NCI-H69 (cell line): ENCODE data around the gene CAMKMT.

Experiments used
- DNase-seq: peaks from one replicate; lab custom pipeline; 2025; lab: John Stamatoyannopoulos, UW

Gene CAMKMT

DNA sequence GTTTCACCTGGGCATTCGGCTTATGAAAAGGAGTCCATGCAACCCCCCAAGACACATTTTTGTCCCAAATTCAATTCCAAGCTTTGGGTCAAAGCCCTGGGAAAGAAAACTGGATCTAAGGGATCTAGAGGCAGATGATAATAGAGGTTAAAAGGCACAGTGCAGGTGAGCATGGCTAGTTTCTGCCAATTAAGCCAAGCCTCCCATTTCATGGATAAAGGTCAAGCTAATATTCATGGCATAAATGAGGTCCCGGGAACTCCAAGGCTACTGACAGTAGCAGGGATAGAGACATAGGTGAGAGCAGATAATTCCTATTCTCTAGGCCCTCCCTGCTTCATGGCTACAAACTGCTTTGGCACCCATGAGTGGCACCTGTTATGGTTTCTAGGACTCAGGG lies 83.1 kb downstream of the CAMKMT start:
- no peak for DNase-seq

DNA sequence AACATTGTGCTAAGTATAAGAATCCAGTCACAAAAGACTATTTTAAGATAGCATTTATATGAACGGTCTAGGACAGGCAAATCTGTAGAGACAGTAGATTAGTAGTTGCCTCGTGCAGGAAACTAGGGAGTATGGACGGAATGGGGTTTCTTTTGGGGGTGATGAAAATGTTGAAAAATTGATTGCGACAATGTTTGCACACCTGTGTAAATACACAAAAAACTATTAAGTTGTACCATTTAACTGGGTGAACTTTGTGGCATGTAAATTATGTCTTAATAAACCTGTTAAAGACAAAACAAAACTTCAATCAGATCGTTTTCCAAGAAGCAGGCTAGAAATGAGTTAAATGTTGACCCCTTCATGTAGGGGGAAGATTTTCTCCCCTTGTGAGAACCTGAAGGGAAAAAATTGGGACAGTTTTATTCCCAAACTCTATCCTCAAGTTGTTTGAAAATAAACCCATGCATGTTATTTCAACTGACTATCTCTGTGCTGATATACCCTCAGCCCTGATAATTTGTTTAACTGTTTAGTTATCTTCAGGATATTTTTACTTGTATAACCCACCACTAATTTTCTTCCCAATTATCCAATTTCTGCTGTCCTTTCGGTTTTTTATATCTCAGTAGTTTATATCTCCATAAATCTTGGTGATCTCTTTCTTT lies 87.2 kb downstream of the CAMKMT start:
- peak; percentile 66 for DNase-seq

DNA sequence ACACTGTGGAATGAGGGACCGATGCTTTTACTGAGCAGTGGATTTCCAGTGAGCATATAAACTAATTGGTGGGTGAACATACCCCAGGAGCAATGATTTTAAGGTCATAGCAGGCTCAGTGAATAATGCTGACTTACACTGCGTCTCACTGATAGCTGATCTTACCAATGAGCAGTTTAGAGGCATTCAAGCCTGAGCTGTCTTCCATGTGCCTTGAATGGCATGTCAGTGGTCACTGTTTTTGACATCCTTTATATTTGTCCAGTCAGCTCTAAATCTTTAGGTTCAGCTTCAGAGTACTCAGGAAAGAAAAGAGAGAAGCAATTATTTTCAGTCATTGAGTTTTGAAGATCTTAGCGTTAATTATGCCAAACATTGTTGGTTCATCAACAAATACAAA lies 88.3 kb downstream of the CAMKMT start:
- peak; percentile 61 for DNase-seq

DNA sequence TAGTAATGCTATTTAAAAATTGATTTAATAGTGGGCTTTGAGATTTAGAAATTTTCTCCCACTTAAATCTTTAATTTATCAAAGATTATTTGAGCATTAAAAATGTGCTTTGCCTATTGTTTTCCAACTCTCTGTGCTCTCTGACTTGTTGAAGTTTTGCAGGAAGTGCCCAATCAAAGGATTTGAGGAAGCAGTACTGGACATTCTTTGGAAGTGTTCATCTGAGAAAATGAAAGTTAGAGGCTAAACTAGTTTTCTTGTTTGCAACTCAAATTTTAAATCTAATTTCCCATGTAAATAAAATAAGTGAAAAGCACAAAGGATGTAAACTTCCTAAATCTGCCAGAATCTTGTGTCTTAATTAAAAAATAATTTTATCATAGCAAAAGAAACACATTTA lies 89.1 kb downstream of the CAMKMT start:
- DNase-seq: peak; percentile 27

DNA sequence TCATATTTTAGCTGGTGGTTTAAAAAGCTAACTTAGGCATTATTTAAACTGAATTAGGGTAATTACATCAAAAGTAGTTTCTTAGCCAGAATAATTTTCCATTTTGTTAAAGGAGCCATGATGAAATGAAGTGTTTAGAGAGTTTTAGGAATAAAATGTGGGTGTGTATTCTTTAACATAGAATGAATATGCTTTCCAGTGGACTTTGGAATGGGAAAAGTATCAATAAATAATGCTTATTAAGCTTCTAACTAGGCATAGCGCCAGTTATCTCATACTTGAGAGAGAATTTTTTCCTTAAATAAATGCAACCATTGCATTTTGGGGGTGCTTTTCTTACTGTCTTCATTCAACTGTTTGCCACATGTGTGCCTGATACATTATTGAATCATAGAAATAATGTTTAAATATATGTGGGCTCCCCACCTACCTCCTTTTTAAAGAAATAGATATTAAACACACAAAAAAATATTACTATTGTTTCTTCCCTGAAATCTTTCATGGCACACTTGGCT lies 90.4 kb downstream of the CAMKMT start:
- peak; percentile 3 for DNase-seq

DNA sequence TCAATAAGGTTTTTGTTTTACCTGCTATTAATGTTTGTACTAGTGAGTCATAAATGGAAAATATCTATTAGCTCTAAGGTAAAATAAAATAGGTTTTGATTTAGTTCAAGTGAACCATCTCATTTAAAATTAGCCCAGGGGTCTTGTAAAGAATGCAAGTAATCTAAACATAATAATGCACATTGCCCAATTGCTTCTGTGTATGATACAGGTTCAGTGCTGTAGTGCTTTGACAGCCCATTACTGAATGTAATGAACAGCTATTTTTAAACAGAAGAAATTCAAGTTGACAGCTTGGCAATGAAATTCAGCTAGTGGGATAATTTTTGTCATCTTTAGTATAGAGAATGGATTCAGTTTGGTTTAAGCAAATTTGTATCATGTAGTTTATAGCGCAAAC lies 91.5 kb downstream of the CAMKMT start:
- peak; percentile 90 for DNase-seq

DNA sequence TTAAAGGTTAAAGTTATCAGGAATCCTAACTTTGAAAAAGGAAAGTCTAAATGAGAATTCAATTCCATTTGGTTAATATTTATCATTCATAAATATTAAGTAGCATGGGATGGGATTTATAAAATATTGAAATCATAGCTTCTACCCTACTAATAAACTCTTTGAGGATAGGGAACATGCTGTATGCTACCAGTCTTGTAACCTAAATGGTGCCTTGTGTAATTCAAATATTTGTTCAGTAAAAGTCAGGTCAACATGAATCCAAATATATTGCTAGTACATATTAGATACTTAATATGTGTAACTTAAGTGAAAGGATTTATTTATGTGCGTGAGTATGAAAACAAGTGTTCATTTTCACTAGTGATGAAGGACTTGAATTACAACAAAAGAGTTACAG lies 94.1 kb downstream of the CAMKMT start:
- DNase-seq: no peak

DNA sequence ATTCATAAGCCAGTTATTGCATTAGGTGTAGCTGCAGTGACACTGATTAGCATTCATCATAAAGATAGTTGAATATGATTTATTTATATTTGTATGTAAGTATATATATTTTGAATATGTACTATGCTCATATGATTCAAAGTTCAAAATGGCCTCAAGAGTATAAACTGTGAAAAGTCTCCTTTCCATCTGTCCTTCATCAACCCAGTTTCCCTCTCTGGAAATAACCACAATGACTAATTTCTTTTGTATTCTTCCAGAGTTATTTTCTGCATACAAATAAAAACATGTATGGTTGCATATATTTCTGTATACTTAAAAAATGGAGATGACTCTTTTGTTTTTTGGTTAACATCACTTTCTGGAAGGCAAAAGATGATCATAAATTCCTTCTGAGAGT lies 95.2 kb downstream of the CAMKMT start:
- DNase-seq: no peak

DNA sequence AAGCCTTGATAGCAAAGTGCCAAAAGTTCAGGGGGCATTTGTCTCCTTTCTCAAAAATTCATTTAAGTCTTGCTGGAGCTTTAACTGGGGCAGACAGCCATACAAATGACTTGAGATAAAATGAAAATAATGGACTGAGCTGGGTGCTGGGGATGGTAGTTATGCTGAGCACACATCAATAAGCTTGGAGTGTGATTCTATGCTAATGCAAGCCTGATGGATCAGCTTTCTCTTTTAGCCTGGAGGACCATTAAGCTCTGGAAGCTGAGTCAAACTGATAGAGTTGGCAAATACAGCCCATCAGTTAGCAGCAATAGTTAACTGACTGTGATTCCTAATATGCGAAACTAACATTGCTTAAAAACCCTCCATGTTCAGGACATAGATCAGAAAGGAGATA lies 98.0 kb downstream of the CAMKMT start:
- DNase-seq: peak; percentile 62

DNA sequence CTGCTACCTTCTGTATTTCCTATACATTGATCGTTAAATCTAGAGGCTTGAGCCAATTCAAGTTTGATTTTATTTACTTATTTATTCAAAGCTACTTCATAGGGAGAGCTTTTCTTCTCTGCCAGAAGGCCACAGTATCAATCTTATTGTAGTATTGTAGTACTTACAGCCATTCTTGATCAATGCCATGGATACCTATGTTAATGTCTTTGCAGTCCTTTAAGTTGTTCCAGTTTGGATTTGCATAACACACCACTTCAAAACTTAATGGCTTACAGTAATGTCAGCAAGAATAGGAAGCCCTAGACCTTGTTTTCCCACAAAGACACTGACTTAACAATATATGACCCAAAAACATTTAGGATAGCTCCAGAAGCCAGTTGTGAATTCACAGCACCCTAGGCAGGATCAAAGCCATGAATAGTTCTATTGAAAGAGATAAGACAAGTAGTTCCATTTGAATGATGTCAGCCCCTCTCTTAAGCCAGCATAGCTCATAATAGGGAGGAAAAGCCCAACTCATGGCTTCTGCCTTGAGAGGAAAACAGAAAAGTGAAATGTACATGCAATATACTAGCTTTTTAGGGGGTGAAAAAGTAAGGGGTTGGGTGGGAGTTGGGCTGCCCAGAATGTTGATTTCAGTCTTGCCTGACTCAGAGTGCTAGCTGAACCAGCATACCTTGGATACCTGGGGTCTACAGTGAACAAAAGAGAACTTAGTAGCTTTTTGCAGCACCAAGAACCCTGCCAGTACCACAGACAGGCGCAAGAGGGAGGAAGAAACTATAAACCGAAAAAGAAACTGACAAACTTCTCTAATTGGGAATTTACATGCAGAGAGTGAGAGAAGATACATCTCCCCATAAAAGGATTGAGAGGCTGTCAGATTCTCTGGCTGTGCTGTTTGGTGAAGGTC lies 101.4 kb downstream of the CAMKMT start:
- no peak for DNase-seq

DNA sequence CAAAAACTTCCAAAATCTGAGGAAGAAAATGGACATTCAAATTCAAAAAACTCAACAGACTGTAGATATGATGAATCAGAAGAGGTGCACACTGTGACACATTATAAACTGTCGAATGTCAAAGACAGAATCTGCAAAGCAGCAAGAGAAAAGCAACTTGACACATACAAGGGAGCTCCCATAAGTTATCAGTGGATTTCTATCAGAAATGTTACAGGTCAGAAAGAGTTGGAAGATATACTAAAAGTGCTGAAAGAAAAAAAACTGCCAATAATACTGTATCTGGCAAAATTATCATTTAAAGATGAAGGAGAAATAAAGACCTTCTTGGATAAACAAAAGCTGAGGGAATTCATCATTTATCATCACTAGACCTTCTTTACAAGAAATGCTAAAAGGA lies 102.7 kb downstream of the CAMKMT start:
- DNase-seq: no peak

DNA sequence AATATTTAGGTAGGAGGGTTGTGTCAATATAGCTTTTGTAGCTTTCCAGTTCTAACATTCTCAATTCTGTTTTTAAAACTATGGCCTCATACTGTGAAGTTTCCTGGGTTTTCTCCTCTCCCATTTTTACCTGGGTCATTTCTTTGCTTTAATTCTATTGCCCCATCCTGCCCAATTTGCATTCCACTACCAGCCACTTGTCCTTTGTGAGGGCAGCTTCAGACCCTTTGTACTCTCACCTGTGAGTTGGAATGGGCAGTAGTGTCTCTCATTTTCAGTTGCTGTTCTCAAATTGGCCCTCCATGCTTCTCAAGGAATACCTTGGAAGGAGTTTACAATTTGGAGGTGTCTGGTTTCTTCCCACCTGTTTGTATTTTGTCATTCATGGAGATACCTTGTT lies 108.4 kb downstream of the CAMKMT start:
- DNase-seq: peak; percentile 8

DNA sequence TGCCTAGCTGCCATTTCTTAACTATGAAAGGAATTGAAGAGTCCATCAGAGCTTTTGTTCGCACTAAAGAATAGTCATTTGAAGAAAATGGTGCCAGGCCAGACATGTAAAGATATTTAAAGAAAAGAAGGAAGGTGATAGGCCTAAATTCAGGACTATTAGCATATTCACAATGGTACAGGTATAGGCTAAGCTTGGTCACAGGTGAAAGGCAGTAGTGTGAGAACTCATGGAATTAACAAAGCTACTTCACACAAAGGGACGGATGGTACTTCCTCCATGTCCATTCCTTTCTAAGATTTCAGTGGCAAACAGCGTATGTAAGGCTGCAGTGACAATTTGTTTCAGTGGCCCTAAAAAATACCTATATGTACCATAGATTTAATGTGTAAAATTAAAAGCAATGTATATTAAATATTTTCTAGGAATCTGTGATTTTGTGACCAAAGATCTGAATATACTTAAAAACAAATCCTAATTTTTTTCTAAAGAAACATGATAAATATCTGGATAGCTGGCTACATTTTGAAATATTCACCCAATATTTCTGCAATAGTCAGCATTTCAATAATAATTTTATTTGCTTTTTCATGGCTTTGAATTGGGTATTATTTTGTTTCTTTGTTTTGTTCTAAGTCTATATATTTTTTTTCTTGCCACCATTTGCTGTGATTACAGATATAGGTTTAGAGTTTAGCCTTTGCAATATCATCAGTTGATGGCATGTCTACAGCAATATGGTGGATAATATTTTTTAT lies 116.1 kb downstream of the CAMKMT start:
- peak; percentile 32 for DNase-seq

DNA sequence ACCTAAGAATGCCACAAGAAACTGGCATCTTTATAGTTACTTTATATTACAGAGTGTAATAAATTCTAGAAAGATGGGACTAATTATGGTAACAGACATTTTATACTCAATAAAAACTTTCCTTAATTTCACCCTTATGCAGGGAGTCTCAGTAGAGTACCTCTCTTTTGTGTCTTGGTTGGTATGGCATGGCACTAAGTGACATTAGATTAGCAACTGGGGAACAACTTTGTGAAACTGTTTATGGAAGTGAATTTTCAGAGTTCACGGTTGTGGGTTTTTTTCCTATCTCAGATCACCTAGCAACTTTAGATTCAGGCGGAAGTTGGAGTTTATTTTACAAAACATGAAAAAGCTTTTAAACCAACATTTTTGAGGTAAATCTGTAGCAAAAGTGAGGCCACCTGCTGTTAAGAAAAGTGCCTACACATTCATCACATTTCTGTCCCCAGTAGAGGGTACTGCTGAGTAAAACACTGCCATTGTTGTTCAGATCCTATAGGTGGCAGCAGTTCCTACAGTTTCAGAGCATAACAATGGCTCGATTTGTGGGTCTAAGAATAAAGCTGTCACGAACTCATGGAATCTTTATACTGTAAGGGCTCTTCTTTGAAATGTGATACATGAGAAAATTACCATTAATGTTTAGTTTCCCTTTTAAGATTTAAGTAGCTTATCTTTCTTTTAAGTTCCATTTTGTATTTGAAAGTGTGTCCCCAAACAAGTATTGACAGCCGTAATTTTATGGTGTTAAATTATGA lies 117.6 kb downstream of the CAMKMT start:
- DNase-seq: peak; percentile 90

DNA sequence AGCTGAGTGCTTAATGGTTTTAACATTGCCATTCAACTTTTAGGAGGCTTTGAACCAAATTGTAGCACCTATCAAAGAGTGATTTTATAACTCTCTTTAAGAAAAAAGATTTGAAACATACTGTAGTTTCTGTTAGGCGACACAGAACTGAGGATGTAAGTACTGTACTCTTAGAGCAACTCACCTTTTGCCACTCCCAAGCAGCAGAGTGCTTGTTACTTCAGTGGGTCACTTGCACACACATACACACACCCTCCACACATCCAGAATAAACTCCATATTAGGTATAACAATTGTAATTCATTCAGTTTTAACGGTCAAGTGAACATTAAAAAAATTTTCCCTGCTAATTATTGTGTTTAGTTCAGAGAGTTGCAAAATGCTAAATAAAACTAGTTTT lies 118.3 kb downstream of the CAMKMT start:
- peak; percentile 70 for DNase-seq

DNA sequence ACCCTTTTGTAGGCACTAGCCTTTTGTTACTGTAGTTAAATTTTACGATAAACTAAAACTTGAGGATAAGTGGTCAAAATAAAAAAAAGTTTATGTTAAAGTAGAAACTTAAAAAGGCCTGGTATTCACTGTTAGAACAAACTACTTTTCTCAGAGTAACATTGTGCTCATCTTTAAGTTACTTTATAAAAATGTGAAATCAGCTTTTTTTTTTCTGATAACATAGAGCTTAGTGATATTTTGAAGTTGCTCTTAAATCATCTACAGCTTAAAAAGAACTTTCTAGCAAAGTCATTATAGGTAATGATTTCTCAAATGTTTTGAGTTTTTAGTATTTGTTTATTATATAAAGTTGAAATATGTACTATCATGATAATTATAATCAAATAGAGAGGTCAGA lies 125.3 kb downstream of the CAMKMT start:
- DNase-seq: no peak

DNA sequence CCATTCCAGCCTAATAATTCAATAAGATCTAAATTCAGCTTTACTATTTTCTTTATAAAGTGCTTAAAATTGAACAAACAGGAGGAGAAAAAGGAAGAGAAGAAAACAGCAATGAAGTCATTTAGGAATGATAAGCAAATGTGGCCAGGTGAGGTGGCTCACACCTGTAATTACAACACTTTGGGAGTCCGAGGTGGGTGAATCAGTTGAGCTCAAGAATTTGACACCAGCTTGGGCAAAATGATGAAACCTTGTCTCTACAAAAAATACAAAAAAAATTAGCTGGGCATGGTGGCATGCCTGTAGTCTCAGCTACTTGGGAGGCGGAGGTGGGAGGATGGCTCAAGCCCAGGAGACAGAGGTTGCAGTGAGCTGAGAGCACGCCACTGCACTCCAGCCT lies 129.0 kb downstream of the CAMKMT start:
- DNase-seq: peak; percentile 12

DNA sequence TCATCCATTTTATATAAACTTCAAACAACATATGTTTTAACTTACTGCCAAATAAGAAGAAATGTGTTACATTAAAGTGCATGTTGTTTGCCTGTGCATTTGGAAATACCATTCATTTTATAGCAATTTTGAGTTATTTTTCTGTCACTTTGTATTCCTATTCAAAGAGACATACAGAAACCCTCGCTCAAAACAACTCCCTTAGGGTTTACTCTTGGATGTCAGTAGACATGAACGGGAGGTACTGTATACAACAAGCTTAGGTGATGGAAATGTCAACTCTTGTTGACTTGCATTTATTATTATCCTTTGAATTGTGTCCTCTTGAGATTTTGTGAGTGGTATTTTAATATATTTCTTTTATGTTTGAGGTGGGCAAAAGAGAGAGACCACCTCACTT lies 132.3 kb downstream of the CAMKMT start:
- DNase-seq: no peak

DNA sequence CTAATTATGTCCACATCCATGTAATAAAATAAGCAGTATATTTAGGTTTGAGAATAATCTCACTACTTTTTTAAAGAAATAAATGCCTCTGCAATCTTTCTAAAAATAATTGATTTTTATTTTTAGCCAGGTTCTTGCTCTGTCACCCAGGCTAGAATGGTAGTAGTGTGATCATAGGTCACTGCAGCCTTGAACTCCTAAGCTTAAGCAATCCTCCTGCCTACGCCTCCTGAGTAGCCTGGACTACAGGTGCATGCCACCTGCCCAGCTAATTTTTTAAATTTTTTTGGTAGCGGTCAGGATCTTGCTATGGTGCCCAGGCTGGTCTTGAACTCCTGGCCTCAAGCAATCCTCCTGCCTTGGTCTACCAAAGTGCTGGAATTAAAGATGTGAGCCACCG lies 133.3 kb downstream of the CAMKMT start:
- DNase-seq: no peak

DNA sequence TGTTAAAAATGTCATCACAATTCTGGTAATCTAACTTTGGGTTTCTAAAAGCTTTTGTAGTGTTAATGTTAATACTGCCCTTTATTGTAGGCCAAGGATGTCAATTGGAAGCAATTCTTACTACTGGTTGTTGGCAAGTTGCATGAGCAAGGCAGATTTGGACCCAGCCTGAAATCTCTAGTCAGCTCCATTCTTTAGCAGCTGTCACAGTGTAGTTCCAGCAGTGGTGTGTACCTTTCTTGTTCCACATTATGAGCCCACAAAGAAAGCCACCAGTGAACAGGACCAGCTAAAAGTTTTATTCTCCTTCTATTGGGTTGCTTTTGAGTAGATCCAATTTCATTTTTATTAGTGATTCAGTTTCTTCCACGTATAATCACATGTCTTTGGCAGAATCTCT lies 133.8 kb downstream of the CAMKMT start:
- peak; percentile 66 for DNase-seq

DNA sequence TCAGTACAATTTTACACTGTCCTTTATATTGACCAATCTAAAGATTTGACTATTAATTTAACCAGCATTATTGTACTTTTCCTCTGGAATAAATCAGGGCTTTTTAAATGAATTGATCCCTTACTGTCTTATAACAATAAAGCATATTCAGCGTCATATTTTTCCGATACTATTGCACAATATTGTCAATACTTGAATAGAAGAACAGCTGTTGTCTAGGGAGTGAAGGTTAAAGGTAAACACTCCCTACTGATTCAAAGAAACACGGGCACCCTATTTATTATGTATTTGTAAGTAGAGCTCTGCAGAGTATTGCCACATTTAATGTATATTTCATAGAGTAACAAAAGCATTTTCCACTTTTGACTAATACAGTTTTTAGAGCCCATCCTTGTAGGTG lies 134.4 kb downstream of the CAMKMT start:
- DNase-seq: peak; percentile 62

DNA sequence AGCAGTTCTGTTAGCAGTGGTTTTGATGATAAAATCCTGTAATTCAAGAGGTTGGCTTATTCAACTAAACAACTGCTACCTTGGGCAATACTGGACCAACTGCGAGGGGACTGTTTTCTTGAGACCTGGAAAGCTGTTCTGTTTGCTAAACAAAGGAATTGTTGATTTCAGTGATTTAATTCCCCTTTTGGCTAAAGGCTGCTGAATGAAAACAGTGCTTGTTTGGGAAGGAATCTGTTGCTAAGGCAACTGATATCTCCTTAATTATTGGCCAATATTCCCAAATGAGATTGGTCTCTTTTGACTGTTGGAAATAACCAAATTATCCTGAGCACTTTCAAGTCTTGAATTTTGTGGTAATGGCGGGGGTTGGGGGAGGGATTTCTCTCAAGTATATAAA lies 136.8 kb downstream of the CAMKMT start:
- DNase-seq: no peak
